ENCODE data around the gene ZBTB4. TPM values are rescaled to one million over a fixed set of nuclear protein-coding genes. Genes with fewer than 3 reads are reported as not detected.
A peak's percentile ranks its signal among the peaks of the same experiment; 100 is the strongest.

ZBTB4 gene
- total RNA-seq, 2 experiments from 2014 or later = 24.5 to 27.7 TPM

- ATAC-seq (no peak), DNase-seq (no peak)
- Mint-ChIP-seq H3K4me1 (peaks cover 4% of the 10 kb centered on the region), H3K27me3 (no peaks in the 10 kb centered on the region), H3K36me3 (peaks cover 7% of the 10 kb centered on the region), H3K27ac (no peak overlapping the region), H3K4me3 (no peak overlapping the region), H3K9me3 (ENCODE audit: low read depth) (no peaks in the 10 kb centered on the region)
- CTCF ChIA-PET = interaction anchor here (0.7 kb wide), 1 partner anchor 856 kb away, joined by 3 read pairs; no protein-coding TSS in a partner anchor
These were observed 15.3 kb downstream of the ZBTB4 start for GRCh38 chr17:7464081-7464480.

- no peaks in the 10 kb centered on the region for H3K9me3 Mint-ChIP-seq (ENCODE audit: low read depth)
- H3K4me1 Mint-ChIP-seq = peaks cover 4% of the 10 kb centered on the region
- no peak overlapping the region for H3K27ac Mint-ChIP-seq
- no peaks in the 10 kb centered on the region for H3K27me3 Mint-ChIP-seq
- DNase-seq (no peak), ATAC-seq (no peak)
- H3K4me3 Mint-ChIP-seq = no peak overlapping the region
- peaks cover 11% of the 10 kb centered on the region for H3K36me3 Mint-ChIP-seq
- CTCF ChIA-PET = interaction anchor here (1.5 kb wide), 1 partner anchor 18 kb away, joined by 4 read pairs; the partner anchor contains the start of gene CHRNB1
These were observed 16.0 kb downstream of the ZBTB4 start for GRCh38 chr17:7463372-7463846.

GRCh38 chr17:7462474-7463371 is 16.7 kb downstream of the ZBTB4 start:
- Mint-ChIP-seq H3K36me3 (peaks cover 11% of the 10 kb centered on the region), H3K27ac (no peak overlapping the region), H3K9me3 (ENCODE audit: low read depth) (no peaks in the 10 kb centered on the region), H3K27me3 (no peaks in the 10 kb centered on the region), H3K4me1 (peaks cover 4% of the 10 kb centered on the region), H3K4me3 (no peak overlapping the region)
- DNase-seq = no peak
- ATAC-seq = no peak
- CTCF ChIA-PET = interaction anchor here (1.0 to 1.9 kb wide), 5 partner anchors 9 to 98 kb away, joined by 3 to 7 read pairs (median 4); partner anchors contain the start of gene CHRNB1

- H3K4me3 Mint-ChIP-seq = no peak overlapping the region
- H3K9me3 Mint-ChIP-seq (ENCODE audit: low read depth) = no peaks in the 10 kb centered on the region
- DNase-seq = no peak
- no peak for ATAC-seq
- no peaks in the 10 kb centered on the region for H3K27me3 Mint-ChIP-seq
- no peak overlapping the region for H3K27ac Mint-ChIP-seq
- peaks cover 12% of the 10 kb centered on the region for H3K4me1 Mint-ChIP-seq
- peaks cover 16% of the 10 kb centered on the region for H3K36me3 Mint-ChIP-seq
- CTCF ChIA-PET = interaction anchor here (1.5 to 1.9 kb wide), 3 partner anchors 11 to 100 kb away, joined by 3 to 7 read pairs (median 3); no protein-coding TSS in a partner anchor
These were observed 18.4 kb downstream of the ZBTB4 start for GRCh38 chr17:7460850-7461660.

GRCh38 chr17:7459961-7460545 is 19.4 kb downstream of the ZBTB4 start:
- Mint-ChIP-seq H3K9me3 (ENCODE audit: low read depth) (no peaks in the 10 kb centered on the region), H3K36me3 (peaks cover 17% of the 10 kb centered on the region), H3K27ac (no peak overlapping the region), H3K4me1 (peaks cover 16% of the 10 kb centered on the region), H3K4me3 (no peak overlapping the region), H3K27me3 (no peaks in the 10 kb centered on the region)
- ATAC-seq (no peak), DNase-seq (no peak)
- CTCF ChIA-PET = no interaction called here

- H3K4me1 Mint-ChIP-seq = peaks cover 14% of the 10 kb centered on the region
- peaks cover 38% of the 10 kb centered on the region for H3K27me3 Mint-ChIP-seq
- CTCF ChIA-PET = interaction anchor here (1.3 kb wide), 1 partner anchor 12 kb away, joined by 3 read pairs; no protein-coding TSS in a partner anchor
- no peak overlapping the region for H3K4me3 Mint-ChIP-seq
- H3K27ac Mint-ChIP-seq = no peak overlapping the region
- no peaks in the 10 kb centered on the region for H3K36me3 Mint-ChIP-seq
- ATAC-seq = no peak
- no peaks in the 10 kb centered on the region for H3K9me3 Mint-ChIP-seq (ENCODE audit: low read depth)
- DNase-seq = no peak
These were observed 31.0 kb downstream of the ZBTB4 start for GRCh38 chr17:7448461-7448860.

GRCh38 chr17:7445619-7445968 is 33.8 kb downstream of the ZBTB4 start:
- Mint-ChIP-seq H3K4me3 (peak overlapping the region; percentile 60), H3K4me1 (peaks cover 17% of the 10 kb centered on the region), H3K27me3 (peaks cover 53% of the 10 kb centered on the region), H3K9me3 (ENCODE audit: low read depth) (no peaks in the 10 kb centered on the region), H3K27ac (no peak overlapping the region), H3K36me3 (no peaks in the 10 kb centered on the region)
- CTCF ChIA-PET = interaction anchor here (0.5 to 5.0 kb wide), 8 partner anchors 9 to 203 kb away, joined by 3 to 32 read pairs (median 4); partner anchors contain the start of genes SPEM1 and TMEM102
- DNase-seq (peak; percentile 58), ATAC-seq (peak; percentile 80)

- no peaks in the 10 kb centered on the region for H3K36me3 Mint-ChIP-seq
- no peaks in the 10 kb centered on the region for H3K9me3 Mint-ChIP-seq (ENCODE audit: low read depth)
- DNase-seq (no peak), ATAC-seq (peak; percentile 40)
- peaks cover 22% of the 10 kb centered on the region for H3K4me1 Mint-ChIP-seq
- H3K27ac Mint-ChIP-seq = no peak within 1 kb of the TSS
- H3K4me3 Mint-ChIP-seq = peak within 1 kb of the TSS; percentile 60
- H3K27me3 Mint-ChIP-seq = peaks cover 59% of the 10 kb centered on the region
- CTCF ChIA-PET = interaction anchor here (0.5 to 5.0 kb wide), 12 partner anchors 9 to 202 kb away, joined by 3 to 32 read pairs (median 4); partner anchors contain the start of genes ACAP1, SENP3, SPEM1 and TMEM102
These were observed 34.5 kb downstream of the ZBTB4 start, which contains the start of gene CHRNB1 for GRCh38 chr17:7444682-7445618. TSS of gene CHRNB1 (plus strand) at chr17:7445061. CDS start at chr17:7445128, 67 bp downstream.

- Mint-ChIP-seq H3K4me3 (no peak overlapping the region), H3K27ac (no peak overlapping the region), H3K27me3 (peaks cover 64% of the 10 kb centered on the region), H3K9me3 (ENCODE audit: low read depth) (no peaks in the 10 kb centered on the region), H3K36me3 (peaks cover 3% of the 10 kb centered on the region), H3K4me1 (peaks cover 28% of the 10 kb centered on the region)
- ATAC-seq (no peak), DNase-seq (no peak)
- CTCF ChIA-PET = interaction anchor here (1.0 to 5.0 kb wide), 7 partner anchors 8 to 117 kb away, joined by 3 to 32 read pairs (median 5); partner anchors contain the start of genes ACAP1, SENP3, TMEM102 and TMEM256
These were observed 35.6 kb downstream of the ZBTB4 start for GRCh38 chr17:7443499-7444485.

- CTCF ChIA-PET = interaction anchor here (0.9 to 2.7 kb wide), 6 partner anchors 13 to 245 kb away, joined by 3 to 13 read pairs (median 8); partner anchors contain the start of genes SENP3 and TP53
- DNase-seq (no peak), ATAC-seq (no peak)
- Mint-ChIP-seq H3K27ac (no peak overlapping the region), H3K4me3 (no peak overlapping the region), H3K36me3 (peaks cover 11% of the 10 kb centered on the region), H3K9me3 (ENCODE audit: low read depth) (no peaks in the 10 kb centered on the region), H3K27me3 (peaks cover 65% of the 10 kb centered on the region), H3K4me1 (peaks cover 42% of the 10 kb centered on the region)
These were observed 37.3 kb downstream of the ZBTB4 start for GRCh38 chr17:7442142-7442541.

GRCh38 chr17:7441266-7441665 is 38.2 kb downstream of the ZBTB4 start:
- Mint-ChIP-seq H3K36me3 (peaks cover 11% of the 10 kb centered on the region), H3K27me3 (peaks cover 57% of the 10 kb centered on the region), H3K9me3 (ENCODE audit: low read depth) (no peaks in the 10 kb centered on the region), H3K4me1 (peaks cover 50% of the 10 kb centered on the region), H3K4me3 (no peak overlapping the region), H3K27ac (no peak overlapping the region)
- no peak for DNase-seq
- CTCF ChIA-PET = interaction anchor here (0.8 to 2.7 kb wide), 7 partner anchors 14 to 246 kb away, joined by 4 to 13 read pairs (median 9); partner anchors contain the start of genes FXR2, SENP3 and TP53
- no peak for ATAC-seq

Measured in activated CD8-positive, alpha-beta memory T cell treated with anti-CD3 and anti-CD28 coated beads, Interleukin-2, amount 10 ng/mL, durations not matched to agents 7 days and 5 days (primary cell).